Esophagus (tissue), 2 donors: ENCODE results near the gene PLEK. TPM values are rescaled to one million over a fixed set of nuclear protein-coding genes. Genes with fewer than 3 reads are reported as not detected.

Source experiments
- H3K27ac ChIP-seq, 2 donors: one replicate each; pipeline ENCODE4 v1.5.1; 2013; ENCODE audit warnings: low read depth in 2 of 2, mild to moderate bottlenecking in 2 of 2, inconsistent platforms in 1 of 2, low read length in 1 of 2, moderate library complexity in 1 of 2
- H3K27me3 ChIP-seq, 2 donors: one replicate each; pipeline ENCODE4 v1.6.1; 2013; ENCODE audit warnings: low read length in 2 of 2, control low read depth in 1 of 2, mild to moderate bottlenecking in 1 of 2; ENCODE audit not compliant: insufficient read depth in 2 of 2, control insufficient read depth in 1 of 2
- H3K36me3 ChIP-seq, 2 donors: one replicate each; pipeline ENCODE4 v1.6.1; 2013; ENCODE audit warnings: low read length in 1 of 2; ENCODE audit not compliant: control insufficient read depth in 2 of 2, insufficient read depth in 2 of 2
- H3K4me1 ChIP-seq, 2 donors: one replicate each; pipeline ENCODE4 v1.6.1; 2013; ENCODE audit warnings: low read length in 1 of 2; ENCODE audit not compliant: control insufficient read depth in 2 of 2, insufficient read depth in 2 of 2
- H3K4me3 ChIP-seq, 2 donors: one replicate each; pipeline ENCODE4 v1.5.1; 2013; ENCODE audit warnings: low read length in 2 of 2, mild to moderate bottlenecking in 2 of 2, low read depth in 1 of 2, moderate library complexity in 1 of 2
- H3K9me3 ChIP-seq, 2 donors: one replicate each; pipeline ENCODE4 v1.6.1; 2013; ENCODE audit warnings: mild to moderate bottlenecking in 2 of 2, low read depth in 1 of 2, low read length in 1 of 2, moderate library complexity in 1 of 2; ENCODE audit not compliant: control insufficient read depth in 2 of 2, insufficient read depth in 1 of 2
- WGBS, 2 donors: extraction: QIAGEN DNeasy Blood & Tissue Kit; methylation state at CpG; one replicate each; pipeline ENCODE4 v1.1.7; 2013; 5-methylcytosine and 5-hydroxymethylcytosine counted together
- polyA plus RNA-seq, 2 donors: library from polyadenylated mRNA; stranded (reverse); fragments of 200-250 nt; gene quantifications; one replicate each; pipeline ENCODE4 v1.2.3, GENCODE V29; 2013
- donor health status: healthy with polysubstance abuse.
- donor health status: Bipolar disorder and iron deficiency.

The PLEK gene
- polyA plus RNA-seq, 2 donors, result 1.2 to 1.4 TPM

- H3K27me3 ChIP-seq, result no peaks in the 10 kb centered on the region
- no peak overlapping the region for H3K27ac ChIP-seq
- H3K4me3 ChIP-seq, result no peak overlapping the region
- H3K36me3 ChIP-seq, result no peaks in the 10 kb centered on the region
- H3K4me1 ChIP-seq, result peaks cover 2 to 7% of the 10 kb centered on the region in 2 donors
- WGBS, 2 donors, result 40 to 61% methylated on average over 1 of the region's 1 CpG
- no peaks in the 10 kb centered on the region for H3K9me3 ChIP-seq
Observed at GRCh38 chr2:68418419-68418818, 53.3 kb downstream of the PLEK start.

- no peak overlapping the region for H3K4me3 ChIP-seq
- no peaks in the 10 kb centered on the region for H3K9me3 ChIP-seq
- H3K4me1 ChIP-seq, result peaks cover 2 to 7% of the 10 kb centered on the region in 2 donors
- H3K27ac ChIP-seq, result no peak overlapping the region
- no peaks in the 10 kb centered on the region for H3K27me3 ChIP-seq
- no peaks in the 10 kb centered on the region for H3K36me3 ChIP-seq
- WGBS, 2 donors, result 72 to 89% methylated on average over 3 of the region's 3 CpGs
Observed at GRCh38 chr2:68418855-68419254, 53.8 kb downstream of the PLEK start.

- WGBS, 2 donors, result 86 to 87% methylated on average over 3 of the region's 3 CpGs
- no peaks in the 10 kb centered on the region for H3K36me3 ChIP-seq
Observed at GRCh38 chr2:68420254-68420910, 55.3 kb downstream of the PLEK start.

GRCh38 chr2:68423966-68424650 is 59.0 kb downstream of the PLEK start:
- H3K9me3 ChIP-seq, result no peaks in the 10 kb centered on the region
- H3K36me3 ChIP-seq, result no peaks in the 10 kb centered on the region
- WGBS, 2 donors, result 51 to 66% methylated on average over 2 of the region's 2 CpGs

More at GRCh38 chr2:68420254-68420910, 55.3 kb downstream of the PLEK start:
- no peak overlapping the region for H3K27ac ChIP-seq
- H3K4me3 ChIP-seq, result no peak overlapping the region
- no peaks in the 10 kb centered on the region for H3K9me3 ChIP-seq
- no peaks in the 10 kb centered on the region for H3K27me3 ChIP-seq
- peaks cover 2 to 7% of the 10 kb centered on the region in 2 donors for H3K4me1 ChIP-seq

GRCh38 chr2:68425503-68425902 is 60.4 kb downstream of the PLEK start:
- Histone ChIP-seq H3K36me3 (no peaks in the 10 kb centered on the region), H3K9me3 (no peaks in the 10 kb centered on the region), H3K27ac (no peak overlapping the region), H3K27me3 (no peaks in the 10 kb centered on the region), H3K4me3 (no peak overlapping the region), H3K4me1 (peaks cover 0 to 2% of the 10 kb centered on the region in 2 donors)
- WGBS, 2 donors, result 86 to 92% methylated on average over 3 of the region's 3 CpGs

More at GRCh38 chr2:68423966-68424650, 59.0 kb downstream of the PLEK start:
- Histone ChIP-seq H3K27ac (no peak overlapping the region), H3K4me1 (peaks cover 0 to 2% of the 10 kb centered on the region in 2 donors), H3K4me3 (no peak overlapping the region), H3K27me3 (no peaks in the 10 kb centered on the region)

- Histone ChIP-seq H3K27me3 (no peaks in the 10 kb centered on the region), H3K9me3 (no peaks in the 10 kb centered on the region), H3K36me3 (no peaks in the 10 kb centered on the region), H3K4me3 (no peak overlapping the region), H3K27ac (no peak overlapping the region), H3K4me1 (peaks cover 0 to 2% of the 10 kb centered on the region in 2 donors)
- WGBS, 2 donors, result 80 to 91% methylated on average over 1 of the region's 1 CpG
Observed at GRCh38 chr2:68426446-68426845, 61.4 kb downstream of the PLEK start.

- no peaks in the 10 kb centered on the region for H3K27me3 ChIP-seq
- no peaks in the 10 kb centered on the region for H3K36me3 ChIP-seq
- H3K4me3 ChIP-seq, result no peak overlapping the region
- H3K9me3 ChIP-seq, result no peaks in the 10 kb centered on the region
- H3K4me1 ChIP-seq, result peaks cover 0 to 2% of the 10 kb centered on the region in 2 donors
- no peak overlapping the region for H3K27ac ChIP-seq
- WGBS, 2 donors, result 60 to 64% methylated on average over 10 of the region's 10 CpGs
Observed at GRCh38 chr2:68426848-68427579, 61.9 kb downstream of the PLEK start.

- Histone ChIP-seq H3K27me3 (no peaks in the 10 kb centered on the region), H3K36me3 (no peaks in the 10 kb centered on the region), H3K4me3 (no peak overlapping the region), H3K27ac (no peak overlapping the region), H3K9me3 (no peaks in the 10 kb centered on the region), H3K4me1 (peaks cover 0 to 8% of the 10 kb centered on the region in 2 donors)
- 68 to 70% methylated on average over 4 of the region's 4 CpGs for WGBS, 2 donors
Observed at GRCh38 chr2:68428126-68428525, 63.0 kb downstream of the PLEK start.

- Histone ChIP-seq H3K9me3 (no peaks in the 10 kb centered on the region), H3K36me3 (no peaks in the 10 kb centered on the region), H3K4me3 (no peak overlapping the region), H3K27ac (no peak overlapping the region), H3K4me1 (peaks cover 0 to 13% of the 10 kb centered on the region in 2 donors), H3K27me3 (no peaks in the 10 kb centered on the region)
- 64 to 68% methylated on average over 1 of the region's 1 CpG for WGBS, 2 donors
Observed at GRCh38 chr2:68428746-68429145, 63.7 kb downstream of the PLEK start.
